ENCODE data around the gene GRIN3B.
A peak's percentile ranks its signal among the peaks of the same experiment; 100 is the strongest.
"Not testable (repeated sequence)": the region's sequence is repeated elsewhere in the genome, so short reads cannot be mapped to it uniquely, and the experiment has no call there.

GRIN3B gene

GRCh38 chr19:1000095-1000494 is at the start of gene GRIN3B:
TSS of gene GRIN3B (plus strand) at chr19:1000419. CDS start at chr19:1000438, 19 bp downstream.
- Mint-ChIP-seq H3K4me1 (ENCODE audit: low read depth) (peaks cover 14% of the 10 kb centered on the region), H3K36me3 (ENCODE audit: low read depth) (no peaks in the 10 kb centered on the region), H3K4me3 (peak within 1 kb of the TSS; percentile 41), H3K27me3 (peaks cover 37% of the 10 kb centered on the region), H3K9me3 (no peaks in the 10 kb centered on the region), H3K27ac (peak within 1 kb of the TSS; percentile 42)
- DNase-seq: peak; percentile 78

GRCh38 chr19:952049-952679 is 48.1 kb upstream of the GRIN3B start:
- no peak for DNase-seq
- Mint-ChIP-seq H3K36me3 (ENCODE audit: low read depth) (no peaks in the 10 kb centered on the region), H3K4me3 (no peak overlapping the region), H3K4me1 (ENCODE audit: low read depth) (peaks cover 7% of the 10 kb centered on the region), H3K9me3 (no peaks in the 10 kb centered on the region), H3K27me3 (no peaks in the 10 kb centered on the region), H3K27ac (no peak overlapping the region)

- Mint-ChIP-seq H3K4me1 (ENCODE audit: low read depth) (peaks cover 7% of the 10 kb centered on the region), H3K27ac (no peak overlapping the region), H3K36me3 (ENCODE audit: low read depth) (no peaks in the 10 kb centered on the region), H3K9me3 (no peaks in the 10 kb centered on the region), H3K4me3 (no peak overlapping the region), H3K27me3 (no peaks in the 10 kb centered on the region)
- DNase-seq: no peak
Observed at GRCh38 chr19:952680-953444, 47.4 kb upstream of the GRIN3B start.

- H3K4me3 Mint-ChIP-seq: no peak overlapping the region
- no peak for DNase-seq
- H3K9me3 Mint-ChIP-seq: no peaks in the 10 kb centered on the region
- H3K36me3 Mint-ChIP-seq (ENCODE audit: low read depth): no peaks in the 10 kb centered on the region
- peaks cover 9% of the 10 kb centered on the region for H3K4me1 Mint-ChIP-seq (ENCODE audit: low read depth)
- no peaks in the 10 kb centered on the region for H3K27me3 Mint-ChIP-seq
- no peak overlapping the region for H3K27ac Mint-ChIP-seq
Observed at GRCh38 chr19:953445-954271, 46.6 kb upstream of the GRIN3B start.

- no peaks in the 10 kb centered on the region for H3K9me3 Mint-ChIP-seq
- H3K4me1 Mint-ChIP-seq (ENCODE audit: low read depth): peaks cover 13% of the 10 kb centered on the region
- H3K36me3 Mint-ChIP-seq (ENCODE audit: low read depth): no peaks in the 10 kb centered on the region
- no peak overlapping the region for H3K27ac Mint-ChIP-seq
- no peak for DNase-seq
- H3K4me3 Mint-ChIP-seq: no peak overlapping the region
- no peaks in the 10 kb centered on the region for H3K27me3 Mint-ChIP-seq
Observed at GRCh38 chr19:954272-954671, 45.9 kb upstream of the GRIN3B start.

- no peaks in the 10 kb centered on the region for H3K9me3 Mint-ChIP-seq
- no peaks in the 10 kb centered on the region for H3K27me3 Mint-ChIP-seq
- H3K36me3 Mint-ChIP-seq (ENCODE audit: low read depth): no peaks in the 10 kb centered on the region
- no peak for DNase-seq
- no peak overlapping the region for H3K4me3 Mint-ChIP-seq
- H3K27ac Mint-ChIP-seq: no peak overlapping the region
- peaks cover 14% of the 10 kb centered on the region for H3K4me1 Mint-ChIP-seq (ENCODE audit: low read depth)
Observed at GRCh38 chr19:954672-955494, 45.3 kb upstream of the GRIN3B start.

- no peak for DNase-seq
- H3K4me1 Mint-ChIP-seq (ENCODE audit: low read depth): peaks cover 14% of the 10 kb centered on the region
Observed at GRCh38 chr19:955803-956765, 44.1 kb upstream of the GRIN3B start.

GRCh38 chr19:956766-957440 is 43.3 kb upstream of the GRIN3B start:
- Mint-ChIP-seq H3K4me3 (no peak overlapping the region), H3K36me3 (ENCODE audit: low read depth) (no peaks in the 10 kb centered on the region), H3K9me3 (no peaks in the 10 kb centered on the region), H3K4me1 (ENCODE audit: low read depth) (peaks cover 14% of the 10 kb centered on the region), H3K27ac (no peak overlapping the region), H3K27me3 (no peaks in the 10 kb centered on the region)
- no peak for DNase-seq

More at GRCh38 chr19:955803-956765, 44.1 kb upstream of the GRIN3B start:
- Mint-ChIP-seq H3K9me3 (no peaks in the 10 kb centered on the region), H3K27me3 (no peaks in the 10 kb centered on the region), H3K4me3 (no peak overlapping the region), H3K36me3 (ENCODE audit: low read depth) (no peaks in the 10 kb centered on the region), H3K27ac (no peak overlapping the region)

- not testable (repeated sequence) for H3K27me3 Mint-ChIP-seq; DNase-seq; H3K9me3 Mint-ChIP-seq; H3K4me3 Mint-ChIP-seq; H3K27ac Mint-ChIP-seq; H3K36me3 Mint-ChIP-seq (ENCODE audit: low read depth)
- H3K4me1 Mint-ChIP-seq (ENCODE audit: low read depth): peaks cover 12% of the 10 kb centered on the region
Observed at GRCh38 chr19:957578-957977, 42.6 kb upstream of the GRIN3B start.

GRCh38 chr19:958967-959855 is 41.0 kb upstream of the GRIN3B start:
- no peak overlapping the region for H3K4me3 Mint-ChIP-seq
- peak; percentile 63 for DNase-seq
- no peaks in the 10 kb centered on the region for H3K27me3 Mint-ChIP-seq
- H3K9me3 Mint-ChIP-seq: no peaks in the 10 kb centered on the region
- peaks cover 6% of the 10 kb centered on the region for H3K4me1 Mint-ChIP-seq (ENCODE audit: low read depth)
- H3K36me3 Mint-ChIP-seq (ENCODE audit: low read depth): peaks cover 2% of the 10 kb centered on the region
- H3K27ac Mint-ChIP-seq: no peak overlapping the region

- no peaks in the 10 kb centered on the region for H3K27me3 Mint-ChIP-seq
- no peak for DNase-seq
- no peak overlapping the region for H3K27ac Mint-ChIP-seq
- no peak overlapping the region for H3K4me3 Mint-ChIP-seq
- peaks cover 6% of the 10 kb centered on the region for H3K4me1 Mint-ChIP-seq (ENCODE audit: low read depth)
- H3K36me3 Mint-ChIP-seq (ENCODE audit: low read depth): peaks cover 3% of the 10 kb centered on the region
- H3K9me3 Mint-ChIP-seq: no peaks in the 10 kb centered on the region
Observed at GRCh38 chr19:960020-960419, 40.2 kb upstream of the GRIN3B start.

- no peak for DNase-seq
- no peak overlapping the region for H3K27ac Mint-ChIP-seq
- no peak overlapping the region for H3K4me3 Mint-ChIP-seq
- peaks cover 7% of the 10 kb centered on the region for H3K36me3 Mint-ChIP-seq (ENCODE audit: low read depth)
- no peaks in the 10 kb centered on the region for H3K27me3 Mint-ChIP-seq
- H3K4me1 Mint-ChIP-seq (ENCODE audit: low read depth): peaks cover 6% of the 10 kb centered on the region
- H3K9me3 Mint-ChIP-seq: peaks cover 2% of the 10 kb centered on the region
Observed at GRCh38 chr19:960601-960938, 39.6 kb upstream of the GRIN3B start.

All from activated T-cell treated with anti-CD3 and anti-CD28 coated beads, Interleukin-2, amount 50 U/mL, for 24 hours (primary cell).